ENCODE data around the gene TMEM95. TPM values are rescaled to one million over a fixed set of nuclear protein-coding genes. Genes with fewer than 3 reads are reported as not detected.

TMEM95 gene, protein sequence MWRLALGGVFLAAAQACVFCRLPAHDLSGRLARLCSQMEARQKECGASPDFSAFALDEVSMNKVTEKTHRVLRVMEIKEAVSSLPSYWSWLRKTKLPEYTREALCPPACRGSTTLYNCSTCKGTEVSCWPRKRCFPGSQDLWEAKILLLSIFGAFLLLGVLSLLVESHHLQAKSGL
- not detected in 2 replicates for total RNA-seq (2014; rRNA removed)
- polyA plus RNA-seq (2012) = not detected

DNA sequence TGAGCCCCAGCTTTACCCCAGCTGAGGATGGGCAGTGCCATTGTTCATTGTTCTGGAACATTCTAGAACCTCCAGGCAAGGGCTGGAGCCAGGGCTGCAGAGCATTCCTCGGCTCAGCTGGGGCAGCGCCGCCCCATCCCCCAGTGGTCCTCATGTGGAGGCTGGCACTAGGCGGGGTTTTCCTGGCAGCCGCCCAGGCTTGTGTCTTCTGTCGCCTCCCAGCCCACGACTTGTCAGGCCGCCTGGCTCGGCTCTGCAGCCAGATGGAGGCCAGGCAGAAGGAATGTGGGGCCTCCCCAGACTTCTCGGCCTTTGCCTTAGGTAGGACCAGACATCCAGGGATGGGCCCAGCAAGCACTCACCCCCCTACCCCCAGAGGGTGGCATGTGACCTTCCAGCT, at the start of gene TMEM95:
TSS of gene TMEM95 (plus strand) at position 104 of the 400 bp plus-strand sequence. CDS start at position 153, 49 bp downstream.
- DNase-seq (ENCODE audit: low read depth) = no peak

DNA sequence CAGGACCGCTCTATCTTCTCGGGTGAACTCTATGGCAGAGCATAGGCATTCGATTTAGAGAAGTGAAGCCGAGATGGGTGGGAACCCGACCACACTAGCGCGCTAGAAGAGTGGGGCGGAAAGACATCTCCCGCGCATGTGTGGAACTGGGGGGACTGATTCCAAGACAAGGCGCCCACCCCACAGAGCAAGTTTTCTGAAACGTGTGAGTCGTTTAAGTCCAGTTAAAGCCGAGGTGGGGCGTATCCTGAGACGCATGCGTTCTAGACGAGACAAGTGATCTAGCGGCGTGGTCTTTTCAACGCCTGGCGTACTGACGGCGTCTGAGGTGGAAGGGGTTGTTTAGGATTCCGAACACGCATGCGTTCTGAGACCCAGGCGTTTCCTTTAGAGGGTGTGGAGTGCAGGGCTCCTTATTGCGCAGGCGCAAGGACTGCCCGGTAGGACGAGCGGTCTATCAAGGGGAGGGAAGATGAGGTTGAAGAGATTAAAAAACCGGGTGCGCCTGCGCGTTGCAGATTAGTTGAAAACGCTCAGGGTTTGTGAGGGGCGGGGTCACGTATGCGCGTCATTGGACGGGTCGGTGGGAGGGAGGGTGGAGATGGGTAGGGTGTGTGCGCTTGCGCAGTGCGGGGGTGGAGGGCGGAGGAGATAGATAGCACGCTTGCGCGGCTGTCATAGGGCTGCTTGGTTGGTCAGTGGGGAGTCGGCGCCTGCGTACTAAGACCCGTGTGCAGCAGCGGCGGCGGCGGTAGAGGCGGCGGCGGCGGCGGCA, 47.9 kb upstream of the TMEM95 start, which contains the start of gene EIF5A:
TSS of gene EIF5A (plus strand) at position 718 of the 775 bp plus-strand sequence. CDS start 2,008 bp downstream, outside the sequence.
- peak; percentile 100 for DNase-seq (ENCODE audit: low read depth)

- peak; percentile 33 for DNase-seq (ENCODE audit: low read depth)
Observed at GRCh38 chr17:7307686-7308624, 47.0 kb upstream of the TMEM95 start.

DNA sequence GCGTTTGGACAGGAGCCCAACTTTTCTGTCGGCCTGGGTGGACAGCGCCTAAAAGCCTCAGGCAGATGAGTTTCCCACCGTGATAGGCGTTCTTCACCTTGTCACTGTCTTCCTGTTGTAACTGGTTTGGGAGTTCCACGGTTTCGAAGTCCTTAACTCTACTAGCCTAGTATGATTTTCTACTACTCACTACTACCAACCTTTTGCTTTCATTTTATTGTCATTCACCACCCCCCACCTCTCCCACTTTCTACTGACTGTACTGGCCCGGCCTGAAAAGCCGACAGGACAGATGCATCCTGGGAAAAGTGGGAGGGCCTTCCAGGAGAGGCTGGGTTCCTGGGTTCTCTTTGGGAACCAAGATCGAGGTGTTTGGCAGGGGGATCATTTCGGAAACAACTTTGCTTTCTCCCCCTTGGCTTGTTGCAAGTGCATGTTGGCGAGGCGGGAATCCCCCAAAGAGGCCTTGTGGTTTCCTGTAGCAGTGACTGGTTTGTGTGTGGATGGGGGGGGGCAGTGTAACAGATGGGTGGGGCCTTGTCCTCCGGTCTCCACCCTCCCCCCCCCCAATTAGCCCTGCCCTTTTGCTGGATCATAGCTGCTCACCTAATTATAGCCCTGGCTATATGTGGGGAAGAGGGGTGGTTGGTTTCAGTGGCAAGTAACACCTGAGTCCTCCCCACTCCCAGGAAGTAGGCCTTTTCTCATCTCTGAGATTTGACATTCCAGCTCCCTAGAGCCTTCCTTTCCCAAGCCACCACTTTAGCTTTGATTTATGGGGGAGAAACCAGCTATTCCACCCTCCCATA, 46.1 kb upstream of the TMEM95 start:
- DNase-seq (ENCODE audit: low read depth) = peak; percentile 80

- DNase-seq (ENCODE audit: low read depth) = no peak
Observed at GRCh38 chr17:7309628-7310027, 45.3 kb upstream of the TMEM95 start.

DNA sequence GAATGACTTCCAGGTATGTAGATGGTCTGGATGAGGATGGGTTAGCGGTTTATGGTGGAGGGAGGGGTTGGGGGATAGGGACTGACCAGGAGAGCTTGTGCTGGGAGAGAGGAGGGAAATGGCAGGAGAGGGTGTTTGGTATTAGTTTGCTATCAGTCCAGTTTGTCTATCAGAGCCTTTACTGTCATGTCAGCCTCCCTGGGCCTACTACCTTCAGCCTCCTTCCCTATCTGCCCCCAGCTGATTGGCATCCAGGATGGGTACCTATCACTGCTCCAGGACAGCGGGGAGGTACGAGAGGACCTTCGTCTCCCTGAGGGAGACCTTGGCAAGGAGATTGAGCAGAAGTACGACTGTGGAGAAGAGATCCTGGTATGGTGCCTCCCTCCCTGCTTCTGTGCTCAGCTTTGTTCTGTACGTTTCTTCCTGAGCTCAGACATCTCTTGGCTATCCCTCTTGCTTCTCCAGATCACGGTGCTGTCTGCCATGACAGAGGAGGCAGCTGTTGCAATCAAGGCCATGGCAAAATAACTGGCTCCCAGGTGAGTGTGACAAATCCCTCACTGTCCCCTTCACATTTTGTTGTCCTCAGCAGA, 43.7 kb upstream of the TMEM95 start:
- no peak for DNase-seq (ENCODE audit: low read depth)

DNA sequence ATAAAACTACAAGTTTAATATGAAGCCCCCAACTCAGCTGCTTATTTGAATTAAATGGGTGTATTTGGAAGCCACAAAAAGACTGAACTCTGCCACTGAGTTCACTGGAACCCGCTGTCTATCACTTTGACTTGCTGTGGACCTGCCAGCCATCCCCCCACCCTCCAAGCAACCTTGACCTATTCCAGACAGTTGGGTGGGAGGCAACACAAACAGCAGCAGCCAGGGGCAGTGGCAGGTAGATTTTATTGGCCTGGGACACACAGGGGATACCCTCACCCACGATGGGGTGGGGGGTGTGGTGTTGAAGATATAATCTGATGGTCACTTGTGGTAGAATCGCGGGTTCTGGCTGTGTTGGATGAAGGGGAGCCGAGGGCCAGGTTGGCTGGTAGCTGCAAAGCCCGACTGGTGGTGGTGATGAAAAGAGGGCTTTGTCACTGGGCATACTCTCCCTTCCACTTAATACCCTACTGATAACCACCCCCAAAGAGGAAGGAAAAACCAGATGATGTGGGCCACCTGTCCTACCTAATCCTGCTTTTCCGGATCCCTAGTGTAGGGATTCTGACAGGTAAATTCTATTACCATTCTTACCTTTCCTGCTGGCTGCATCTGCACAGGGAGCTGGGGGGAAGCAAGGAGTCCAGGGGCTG, 42.4 kb upstream of the TMEM95 start:
- DNase-seq (ENCODE audit: low read depth) = no peak

DNA sequence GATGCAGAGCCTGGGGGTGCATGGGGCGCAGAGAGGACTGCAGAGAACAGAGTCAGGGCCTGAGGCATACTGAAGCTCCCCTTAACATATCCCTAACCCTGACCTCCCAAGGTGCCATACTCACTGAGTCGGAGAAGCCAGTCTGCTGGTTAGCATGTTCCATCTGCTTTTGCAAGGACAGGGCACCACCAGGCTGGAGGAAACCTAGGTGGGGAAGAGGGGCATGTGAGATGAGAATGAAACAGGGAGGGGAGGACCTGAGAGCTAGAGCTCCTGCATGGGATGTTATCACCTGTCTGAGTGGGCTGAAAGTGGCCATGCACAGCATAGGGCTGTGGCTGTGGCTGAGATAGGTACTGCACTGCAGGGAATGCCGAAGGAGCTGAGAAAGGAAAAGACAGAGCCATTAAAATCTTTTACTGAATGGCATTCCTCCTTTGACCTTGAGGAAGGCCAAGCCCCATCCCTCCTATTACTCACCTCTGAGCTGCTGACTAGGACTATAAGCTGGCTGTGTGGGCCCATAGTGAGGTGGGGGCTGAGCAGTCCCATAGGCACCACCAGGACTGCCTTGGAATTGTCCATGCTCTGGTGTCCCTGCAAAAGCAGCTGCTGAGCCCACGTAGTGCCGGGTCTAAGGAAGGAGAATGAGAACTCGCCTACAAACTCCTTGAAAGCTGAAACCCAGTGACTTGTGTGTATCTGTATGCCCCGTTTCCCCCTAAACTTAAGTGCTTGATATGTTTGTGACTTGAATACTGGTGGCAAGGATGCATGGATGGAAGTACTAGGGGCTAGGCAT, 41.7 kb upstream of the TMEM95 start:
- no peak for DNase-seq (ENCODE audit: low read depth)

GRCh38 chr17:7313890-7314718, 40.9 kb upstream of the TMEM95 start:
- DNase-seq (ENCODE audit: low read depth) = peak; percentile 30

- peak; percentile 78 for DNase-seq (ENCODE audit: low read depth)
Observed at GRCh38 chr17:7314719-7315569, 40.0 kb upstream of the TMEM95 start, which contains the start of gene GPS2. GPS2 (minus strand) TSS chr17:7315360; CDS start chr17:7315052, 308 bp downstream.

DNA sequence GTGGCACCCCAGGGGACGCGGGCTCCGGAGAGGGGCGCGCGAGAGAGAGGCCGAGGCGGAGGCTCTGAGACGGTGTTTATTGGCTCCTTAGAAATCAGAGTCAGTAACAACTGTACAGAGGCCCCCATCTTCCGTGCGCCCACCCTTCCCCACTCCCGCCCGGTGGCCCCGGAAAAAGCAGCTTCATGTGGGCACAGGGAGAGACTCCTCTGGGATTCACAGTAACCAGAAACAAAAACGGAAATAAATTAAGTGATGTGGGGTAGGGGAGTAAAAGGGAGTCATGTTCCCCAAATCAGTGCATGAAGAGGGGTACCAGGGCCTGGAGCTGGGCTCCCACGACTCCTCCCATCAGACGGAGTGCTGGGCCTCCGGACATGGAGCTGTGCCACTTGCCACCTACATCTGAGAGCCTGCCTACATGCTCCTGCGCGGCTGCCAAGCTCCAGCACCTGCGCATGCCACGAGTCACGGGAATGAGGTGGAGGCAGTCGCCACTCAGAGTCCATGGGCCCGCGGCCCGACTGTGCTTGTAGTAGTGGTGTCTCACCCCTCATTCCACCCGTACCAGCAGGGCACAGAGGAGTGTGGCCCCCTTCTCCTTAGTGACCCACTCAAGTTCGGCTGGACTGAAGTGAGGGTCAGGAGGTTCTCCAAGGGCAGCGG, 39.3 kb upstream of the TMEM95 start:
- DNase-seq (ENCODE audit: low read depth) = no peak

DNA sequence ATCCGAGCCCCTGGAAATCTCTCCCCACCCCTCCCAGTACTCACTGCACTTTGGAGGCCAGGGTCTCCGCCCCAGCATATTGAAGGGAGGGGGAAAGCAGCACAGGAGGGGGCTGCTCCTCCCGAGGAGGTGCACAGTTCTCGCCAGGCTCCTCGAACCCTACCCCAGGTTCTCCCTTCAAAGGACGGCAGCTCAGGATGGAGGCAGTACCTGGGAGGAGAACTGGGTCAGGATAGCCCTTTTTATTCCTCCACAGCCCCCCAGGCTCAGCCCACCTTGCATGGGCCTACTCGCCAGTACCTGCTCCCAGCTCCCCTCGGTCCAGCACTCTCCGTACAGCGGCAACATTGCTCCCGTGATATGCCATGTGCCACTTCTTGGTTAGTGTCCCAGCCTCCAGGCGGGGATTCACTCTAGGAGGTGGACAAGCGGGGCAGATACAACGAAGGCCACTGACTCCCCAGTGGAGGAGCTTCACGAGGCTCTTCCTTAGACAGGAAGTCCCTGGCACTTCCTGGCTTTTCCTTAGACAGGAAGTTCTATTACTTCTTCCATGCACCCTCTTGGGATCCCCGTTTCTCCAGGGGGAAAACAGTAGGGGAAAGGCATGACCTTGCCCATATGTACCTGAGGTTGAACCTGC, 37.7 kb upstream of the TMEM95 start:
- DNase-seq (ENCODE audit: low read depth) = no peak

GRCh38 chr17:7318121-7318860, 36.7 kb upstream of the TMEM95 start:
- no peak for DNase-seq (ENCODE audit: low read depth)

DNA sequence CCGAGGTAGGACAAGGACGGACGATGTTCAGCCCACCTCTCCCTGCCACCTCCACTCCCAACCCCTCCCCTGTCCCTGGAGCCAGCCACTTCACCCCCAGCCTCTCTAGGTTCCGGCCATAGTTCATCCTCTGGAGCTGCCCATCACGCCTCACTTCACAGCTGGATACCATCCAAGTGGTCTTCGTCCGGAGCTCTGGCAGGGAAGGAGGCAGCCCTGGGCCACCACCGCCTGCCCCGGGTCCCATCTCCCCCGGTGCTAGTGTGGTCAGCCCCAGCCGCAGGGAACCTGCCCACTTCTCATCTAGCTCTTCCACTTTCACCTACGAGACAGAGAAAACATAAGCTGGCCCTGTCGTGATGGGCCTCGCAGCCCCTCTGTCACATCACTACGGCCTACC, 33.5 kb upstream of the TMEM95 start:
- no peak for DNase-seq (ENCODE audit: low read depth)

DNA sequence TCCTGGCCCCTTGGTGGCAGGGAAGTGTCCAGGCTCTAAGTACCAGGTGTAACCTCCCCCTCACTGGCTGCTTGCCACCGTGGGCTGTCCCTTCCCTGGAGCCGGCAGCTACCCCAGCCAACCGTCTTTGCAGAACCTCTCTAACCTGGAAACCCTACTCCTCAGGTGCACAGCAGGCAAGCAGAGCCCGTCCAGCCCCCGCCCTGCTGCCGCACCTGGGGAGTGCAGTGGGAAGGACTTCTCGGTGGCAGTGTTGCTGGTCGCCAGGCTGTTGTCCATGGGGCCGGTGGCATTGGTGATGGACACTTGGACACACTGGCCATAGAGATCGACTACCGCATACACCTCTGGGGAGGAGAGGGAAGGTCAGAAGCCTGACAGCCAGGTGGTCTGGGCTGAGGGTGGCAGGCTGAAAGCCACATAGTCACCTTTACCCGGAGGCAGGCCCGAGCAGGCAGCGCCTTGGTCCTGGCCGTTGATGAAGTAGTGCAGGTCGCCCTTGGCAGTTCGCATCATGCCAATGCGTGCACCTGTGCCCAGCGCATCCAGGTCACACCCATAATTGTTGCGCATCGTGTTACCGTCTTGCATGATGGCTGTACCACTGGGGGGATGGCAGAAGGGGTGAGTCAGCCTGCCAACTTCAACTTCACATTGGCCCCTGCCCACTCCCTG, 32.3 kb upstream of the TMEM95 start:
- no peak for DNase-seq (ENCODE audit: low read depth)

Data from LHCN-M2 (cell line).